Stimulated activated CD8-positive, alpha-beta memory T cell treated with anti-CD3 and anti-CD28 coated beads, Interleukin-12 subunit alpha, Interleukin-12 subunit beta, amount 100 ng/mL, for 24 hours (primary cell): ENCODE results near the gene TANGO2.

Experiments used
- DNase-seq: peaks from one replicate; pipeline ENCODE4 v3.0.0-alpha.2; 2020; ENCODE audit errors: extremely low read depth

The TANGO2 gene

DNA sequence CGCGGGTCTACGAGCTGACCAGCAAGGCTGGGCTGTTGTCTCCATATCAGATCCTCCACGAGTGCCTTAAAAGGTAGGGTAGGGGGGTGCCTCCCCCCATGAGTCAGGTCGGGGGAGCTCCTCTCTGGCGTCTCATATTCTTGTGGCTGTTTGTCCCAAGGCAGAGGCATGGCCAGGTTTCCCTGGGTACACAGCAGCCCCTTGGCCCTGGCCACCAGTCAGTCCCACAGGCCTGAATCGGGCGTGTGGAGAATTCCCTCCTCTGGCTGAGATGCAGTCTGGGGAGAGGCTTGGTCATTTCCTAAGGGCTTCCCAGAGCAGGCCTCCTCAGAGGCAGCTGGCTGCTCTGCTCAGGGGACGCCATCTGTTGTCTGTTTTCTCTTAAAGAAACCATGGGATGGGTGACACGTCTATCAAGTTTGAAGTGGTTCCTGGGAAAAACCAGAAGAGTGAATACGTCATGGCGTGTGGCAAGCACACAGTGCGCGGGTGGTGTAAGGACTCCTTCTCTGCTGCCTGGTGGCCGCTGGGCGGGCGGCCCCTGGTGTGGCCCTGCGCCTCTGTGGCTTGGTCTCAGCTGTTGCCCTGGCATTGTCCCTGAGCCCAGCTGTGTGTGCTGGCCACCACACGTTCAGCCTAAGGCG is 85.4 kb downstream of the TANGO2 start:
- no peak for DNase-seq

DNA sequence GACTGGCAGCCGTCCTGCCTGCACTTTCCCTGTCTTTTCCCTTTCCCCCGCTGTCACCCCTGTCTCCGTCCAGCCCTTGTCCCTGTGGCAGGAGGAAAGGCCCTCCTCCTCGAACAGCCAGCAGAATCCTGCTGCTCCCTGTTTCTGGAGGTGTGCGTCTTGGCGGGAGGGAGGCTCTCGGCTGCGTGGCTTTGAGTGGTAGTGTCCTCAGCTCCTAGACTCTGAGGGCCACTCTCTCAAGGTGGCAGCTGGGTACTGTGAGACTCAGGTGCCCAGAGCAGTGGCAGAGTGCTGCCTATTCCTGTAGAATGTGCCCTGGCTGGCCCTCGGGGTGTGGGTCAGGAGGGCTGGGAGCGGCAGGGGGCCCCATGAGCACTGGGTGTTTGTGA is 85.9 kb downstream of the TANGO2 start:
- DNase-seq = no peak

DNA sequence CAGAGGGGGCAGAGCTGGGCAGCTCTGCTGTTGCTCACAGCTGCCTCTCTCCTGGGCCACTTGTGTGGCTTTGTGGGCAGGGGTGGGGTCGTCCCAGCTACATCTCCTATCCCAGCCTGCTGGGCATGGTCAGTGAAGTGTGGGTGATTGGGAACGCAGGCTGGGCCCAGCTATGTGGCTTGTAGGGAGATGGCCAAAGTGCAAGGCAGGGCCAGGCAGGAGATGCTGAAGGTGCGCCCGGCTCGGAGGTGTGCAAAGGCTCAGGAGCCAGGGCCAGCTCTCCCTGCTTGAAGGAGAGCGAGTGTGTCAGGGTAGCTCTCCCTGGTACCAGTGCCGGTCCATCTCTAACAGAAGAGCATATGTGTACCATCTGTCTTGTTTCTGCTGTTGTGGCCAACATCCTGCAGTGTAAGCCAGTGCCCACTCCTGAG is 86.6 kb downstream of the TANGO2 start:
- no peak for DNase-seq

DNA sequence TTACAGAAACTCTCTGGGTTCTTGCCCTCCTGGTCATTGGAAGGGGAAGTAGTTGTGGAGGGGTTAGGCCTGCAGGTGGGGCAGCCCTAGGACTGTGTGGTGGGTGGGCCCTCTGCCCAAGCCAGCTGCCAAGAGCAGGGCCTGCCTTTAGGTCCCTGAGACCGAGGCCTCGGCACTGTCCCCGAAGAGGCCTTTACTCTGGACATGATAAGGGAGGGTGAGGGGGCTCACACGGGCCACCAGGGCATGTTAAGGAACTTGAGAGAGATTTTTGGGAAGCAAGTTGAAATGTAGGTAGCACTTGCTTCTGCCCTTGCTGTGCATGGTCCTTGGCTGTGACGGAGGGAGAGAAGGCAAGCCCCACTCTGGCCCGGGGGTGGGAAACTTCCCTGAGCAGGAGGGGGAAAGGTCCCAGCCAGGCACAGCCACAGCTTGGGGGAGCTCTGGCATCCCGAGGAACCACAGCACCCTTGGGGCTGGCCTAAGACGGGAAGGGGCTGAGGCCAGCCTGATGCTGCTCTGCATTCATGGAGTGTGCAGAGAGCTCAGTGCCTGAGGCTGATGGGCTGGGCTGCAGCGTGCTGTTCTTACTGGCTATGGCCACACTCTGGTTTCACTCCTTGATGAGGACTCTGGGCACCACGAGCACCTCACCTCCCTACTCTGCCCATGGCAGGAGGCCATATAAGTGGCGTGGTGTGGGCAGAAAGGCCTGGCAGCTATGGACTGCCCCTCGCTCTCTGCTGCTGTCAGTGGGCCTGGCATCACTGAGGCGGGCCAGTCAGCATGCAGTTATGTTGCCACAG is 87.2 kb downstream of the TANGO2 start:
- DNase-seq = no peak

DNA sequence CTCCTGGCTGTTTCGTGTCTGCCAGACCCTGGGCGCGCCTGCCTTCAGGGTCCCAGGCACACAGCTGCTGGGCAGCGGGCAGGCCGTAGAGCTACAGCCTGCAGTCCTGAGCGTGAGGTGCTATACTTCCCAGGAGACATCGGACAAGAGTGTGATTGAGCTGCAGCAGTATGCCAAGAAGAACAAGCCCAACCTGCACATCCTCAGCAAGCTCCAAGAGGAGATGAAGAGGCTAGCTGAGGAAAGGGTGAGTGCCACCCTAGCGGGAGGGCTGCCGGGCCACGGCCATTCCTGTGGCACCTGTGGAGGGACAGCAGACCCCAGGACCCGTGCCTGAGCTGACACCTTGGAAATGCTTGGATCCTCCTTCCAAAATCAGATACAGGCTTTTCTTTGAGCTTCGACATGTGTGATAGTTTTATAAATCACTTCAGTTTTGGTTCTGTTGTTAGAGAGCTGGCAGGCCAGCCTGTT is 87.9 kb downstream of the TANGO2 start:
- DNase-seq = no peak

DNA sequence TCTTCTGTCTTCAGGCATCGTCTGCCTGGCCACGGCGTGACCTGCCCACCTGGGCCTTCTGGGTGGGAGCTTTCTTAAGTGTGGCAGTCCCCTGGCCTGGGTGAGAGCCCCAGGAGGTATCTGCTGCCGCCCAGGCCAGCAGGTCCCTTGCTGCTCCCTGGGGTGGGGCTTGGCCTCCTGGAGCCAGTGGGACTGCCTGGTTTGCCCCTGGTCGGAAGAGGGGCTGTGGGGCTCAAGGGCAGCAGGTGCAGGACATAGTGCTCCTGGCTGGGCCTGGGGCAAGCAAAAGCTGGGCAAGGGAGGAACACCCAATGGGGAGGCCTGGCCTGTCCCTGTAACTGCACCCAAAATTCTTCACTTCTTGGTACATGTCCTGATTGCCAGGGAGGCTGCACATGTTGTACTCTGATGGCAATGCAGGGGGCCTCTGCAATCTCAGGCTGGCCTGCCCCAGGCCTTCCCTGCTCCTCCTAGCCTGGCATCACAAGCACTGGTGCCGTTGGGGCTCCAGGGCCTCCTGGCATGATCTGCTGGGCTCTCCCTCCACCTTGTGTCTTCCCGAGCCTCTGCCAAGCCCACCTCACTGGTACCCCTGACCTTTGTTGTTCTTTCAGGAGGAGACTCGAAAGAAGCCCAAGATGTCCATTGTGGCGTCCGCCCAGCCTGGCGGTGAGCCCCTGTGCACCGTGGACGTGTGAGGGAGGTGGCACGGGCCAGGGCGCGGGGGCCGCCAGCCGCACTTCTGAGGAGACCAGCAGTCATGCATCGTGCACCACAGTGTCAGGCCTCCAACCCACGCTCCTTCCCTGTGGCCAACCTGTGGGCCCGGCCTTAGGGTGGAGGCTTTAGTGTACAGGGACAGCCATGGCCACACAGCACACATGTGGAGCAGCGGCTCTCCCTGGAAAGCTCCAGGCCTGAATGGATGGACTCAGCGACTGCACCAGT is 88.8 kb downstream of the TANGO2 start:
- no peak for DNase-seq

DNA sequence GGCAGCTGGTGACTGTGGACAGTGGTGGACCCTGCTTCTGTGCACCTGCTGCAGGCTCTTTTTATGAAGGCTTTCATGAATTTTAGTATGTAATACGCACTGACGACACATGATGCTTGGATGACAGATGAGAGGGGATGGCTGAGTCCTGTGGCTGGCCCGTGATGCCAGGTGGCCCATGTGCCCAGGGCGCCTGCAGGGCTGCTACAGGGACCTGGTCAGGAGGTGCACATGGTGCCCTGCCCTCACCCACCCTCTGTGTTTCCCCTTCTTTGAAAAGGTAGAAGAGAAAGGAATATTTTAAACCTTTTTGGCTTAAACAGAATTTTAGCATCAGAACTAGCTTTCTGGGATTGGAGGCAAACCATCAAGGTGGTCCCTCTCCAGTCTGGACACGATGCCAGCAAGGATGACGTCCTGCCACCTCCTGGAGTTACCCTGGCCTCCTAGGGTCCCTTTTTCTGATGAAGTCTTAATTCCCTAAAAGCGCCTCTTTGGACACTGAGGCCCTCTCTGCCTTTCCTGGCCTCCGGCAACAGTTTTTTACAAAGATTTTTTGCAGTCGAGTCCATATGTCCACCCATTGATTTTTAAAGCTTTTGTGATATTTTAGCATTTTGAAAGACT is 89.6 kb downstream of the TANGO2 start:
- no peak for DNase-seq

DNA sequence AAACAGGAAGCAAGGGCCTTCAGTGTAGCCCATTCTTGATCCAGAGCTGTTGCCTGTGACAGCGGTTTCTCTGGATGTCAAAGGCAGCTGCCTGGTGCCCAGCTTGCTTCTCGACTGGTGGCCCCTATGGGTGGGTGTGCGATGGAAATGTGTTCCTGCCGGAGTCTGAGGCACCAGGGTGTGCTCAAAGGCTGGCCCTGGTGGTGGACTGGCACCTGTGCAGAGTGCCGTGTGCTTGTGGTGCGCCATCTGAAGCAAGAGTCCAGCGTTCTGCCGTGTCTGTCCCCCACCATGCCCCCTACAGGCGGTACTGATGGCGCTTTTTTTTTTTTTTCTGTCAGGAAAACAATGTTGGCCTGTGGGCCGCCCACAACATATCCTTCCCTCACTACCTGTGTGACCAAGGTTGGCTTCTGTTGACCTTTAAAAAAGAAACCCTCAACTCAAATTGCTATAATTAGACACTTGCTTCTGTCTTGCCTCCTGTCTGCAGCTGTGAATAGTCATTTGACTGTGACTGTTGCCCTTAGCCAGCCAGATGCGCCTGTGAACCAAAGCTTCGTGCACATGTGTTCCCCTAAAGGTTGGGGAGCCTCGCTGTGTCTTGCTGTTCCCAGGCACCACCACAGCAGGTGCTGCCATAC is 90.3 kb downstream of the TANGO2 start:
- DNase-seq = no peak

DNA sequence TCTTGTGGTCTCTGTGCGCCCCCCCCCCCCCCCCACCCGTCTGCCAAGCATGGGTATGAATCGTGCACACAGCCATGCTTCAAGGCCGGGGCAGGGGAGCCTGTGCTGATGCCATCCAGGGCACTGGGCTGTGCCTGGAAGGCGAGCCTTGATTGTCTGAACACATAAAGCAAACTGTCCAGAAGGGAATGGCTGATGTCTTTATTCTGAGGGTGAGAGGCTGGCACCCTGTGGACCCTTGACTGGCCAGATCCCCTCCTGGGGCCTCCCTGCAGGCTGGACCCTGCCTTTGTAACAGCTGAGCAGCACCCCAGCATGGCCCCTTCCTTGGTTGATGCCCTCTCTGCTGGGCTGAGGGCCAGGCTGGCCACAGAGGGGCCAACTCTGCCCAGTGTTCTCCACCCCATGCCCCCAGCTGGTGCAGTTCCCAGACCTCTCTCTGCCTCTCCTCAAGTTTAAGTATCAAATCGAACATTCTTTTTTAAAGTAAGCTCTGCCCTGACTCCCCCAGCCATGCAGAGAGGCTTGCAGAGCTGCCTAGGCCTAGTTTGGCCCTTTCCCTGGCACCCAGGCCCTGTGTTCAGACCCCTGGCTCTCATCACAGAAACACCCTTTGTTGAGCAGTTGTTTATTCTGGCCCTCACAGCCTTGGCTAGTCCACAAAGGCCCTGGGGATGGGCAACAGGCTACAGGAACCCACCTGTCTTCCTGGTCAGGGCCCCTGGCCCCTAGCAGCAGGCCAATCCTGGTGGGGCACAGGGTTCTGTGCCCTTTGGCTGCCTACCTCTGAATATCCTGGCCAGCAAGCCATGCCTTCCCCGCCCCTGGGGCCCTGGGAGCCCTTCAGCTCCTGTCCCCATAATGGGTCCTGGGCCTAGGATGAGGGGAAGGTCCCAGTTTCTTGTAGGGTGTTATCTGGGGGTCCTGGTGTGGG is 91.0 kb downstream of the TANGO2 start:
- no peak for DNase-seq

DNA sequence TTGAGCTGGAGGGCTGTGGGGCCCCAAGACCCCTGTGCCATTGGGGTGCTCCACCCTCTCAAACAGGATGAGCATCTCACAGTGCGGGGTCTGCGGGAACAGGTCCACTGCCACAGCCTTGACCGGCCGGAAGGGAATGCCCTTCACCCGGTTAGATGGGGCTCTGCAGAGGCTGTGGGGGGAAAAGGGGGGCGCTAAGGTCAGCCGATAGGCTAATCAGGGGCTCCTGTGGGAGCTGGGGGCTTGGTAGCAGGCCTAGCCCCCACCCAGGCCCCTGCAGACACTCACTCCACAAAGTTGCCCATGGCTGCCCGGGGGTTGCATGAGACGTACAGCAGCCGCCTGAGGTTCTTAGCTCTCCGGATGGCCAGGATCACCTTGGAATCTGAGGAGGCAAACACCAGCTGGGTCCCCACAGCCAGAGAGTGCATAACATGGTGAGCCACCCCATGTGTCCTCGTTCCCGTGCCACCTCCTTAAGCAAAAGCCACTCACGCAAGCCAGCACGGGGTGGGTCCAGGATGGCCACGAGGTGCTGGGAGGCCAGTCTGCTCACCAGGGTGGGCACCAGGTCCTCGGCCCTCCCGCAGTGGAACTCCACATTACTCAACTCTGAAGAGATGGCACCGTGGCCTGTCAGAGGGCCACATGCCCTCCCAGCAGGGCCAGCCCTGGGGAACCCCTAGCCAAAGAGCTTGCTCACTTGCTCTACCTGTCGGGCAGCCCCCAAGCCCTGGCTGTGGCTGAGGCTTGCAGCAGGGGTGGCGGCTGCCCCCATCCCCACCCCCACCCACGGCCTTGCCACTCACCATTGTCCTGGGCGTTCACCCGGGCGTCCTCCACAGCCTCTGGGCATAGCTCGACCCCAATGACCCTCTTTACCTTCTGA is 92.0 kb downstream of the TANGO2 start:
- no peak for DNase-seq

DNA sequence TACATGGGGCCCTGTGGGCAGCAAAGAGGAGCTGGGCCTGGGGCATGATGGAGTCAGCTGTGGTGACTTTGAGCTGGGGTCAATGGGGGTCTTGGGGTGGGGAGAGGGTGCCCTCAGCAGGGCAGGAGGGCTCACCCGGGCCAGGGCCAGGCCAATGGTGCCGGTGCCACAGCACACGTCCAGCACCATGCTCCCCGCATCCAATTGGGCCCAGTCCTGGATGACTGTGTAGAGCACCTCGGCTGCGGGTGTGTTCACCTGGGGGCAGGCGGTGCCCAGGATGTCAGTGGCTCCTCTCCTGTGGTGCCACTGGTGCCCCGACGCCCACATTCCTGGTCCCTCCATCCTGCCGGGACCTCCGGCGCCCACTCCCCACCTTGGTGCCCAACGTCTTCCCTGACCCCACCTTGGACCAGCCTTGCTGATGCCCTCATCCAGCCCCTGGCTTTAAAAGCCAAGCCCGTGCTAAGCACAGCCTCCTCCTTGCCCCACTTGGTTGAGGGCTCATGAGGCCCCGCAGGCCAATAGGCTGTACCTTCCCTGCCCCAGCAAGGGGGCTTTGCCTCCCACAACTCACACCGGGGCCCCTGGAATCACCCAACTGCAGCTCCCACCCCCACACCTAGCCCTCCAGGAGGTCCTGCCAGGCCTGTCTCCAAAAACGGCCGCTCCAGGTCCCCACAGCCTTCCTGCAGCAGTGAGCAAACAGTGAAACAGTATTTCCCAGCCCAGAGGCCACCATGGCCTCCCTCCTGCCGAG is 92.8 kb downstream of the TANGO2 start:
- no peak for DNase-seq

DNA sequence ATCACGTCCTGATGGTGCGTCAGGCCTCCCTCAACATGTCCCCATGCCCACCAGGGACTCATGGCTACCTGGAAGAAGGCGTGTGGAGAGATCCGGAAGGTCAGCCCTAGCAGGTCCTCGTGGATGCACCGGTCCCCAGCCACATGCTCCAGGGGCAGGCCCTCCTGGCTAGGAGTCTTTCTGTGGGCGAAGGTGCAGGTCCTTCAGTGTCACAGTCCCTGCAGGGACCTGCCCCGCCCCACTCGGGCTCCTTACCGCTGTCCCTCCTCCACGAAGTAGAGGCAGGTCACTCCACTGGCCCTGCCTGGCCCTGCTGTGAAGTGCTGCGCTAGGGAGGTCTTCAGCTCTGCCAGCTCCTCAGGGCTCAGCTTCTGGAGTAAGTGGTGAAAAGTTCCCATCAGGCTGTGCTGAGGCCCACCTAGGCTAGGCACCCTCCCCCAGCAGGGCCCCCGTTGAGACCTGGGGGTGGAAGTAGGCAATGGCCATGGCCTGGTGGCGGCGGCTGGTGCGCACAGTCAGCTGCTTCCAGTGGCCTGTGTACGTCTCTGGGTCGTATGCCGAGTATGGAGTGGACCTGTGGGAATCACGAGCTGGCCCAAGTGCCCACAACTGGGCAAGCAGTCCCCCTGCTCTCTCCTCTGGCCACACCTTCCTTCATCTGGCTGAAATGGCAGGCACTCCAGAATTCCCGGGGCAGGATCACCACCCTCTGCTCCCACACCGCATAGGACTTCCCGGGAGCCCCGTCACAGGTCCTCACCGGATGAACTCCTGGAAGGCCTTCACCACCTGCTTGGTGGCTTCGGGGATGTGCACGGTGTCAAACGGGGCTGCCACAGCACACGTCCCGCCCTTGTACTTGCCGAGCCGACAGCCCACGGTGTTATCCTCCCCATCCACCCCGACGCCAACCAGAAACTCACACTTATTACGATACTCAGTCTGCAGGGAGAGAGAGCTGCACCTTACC is 93.9 kb downstream of the TANGO2 start:
- DNase-seq = no peak

DNA sequence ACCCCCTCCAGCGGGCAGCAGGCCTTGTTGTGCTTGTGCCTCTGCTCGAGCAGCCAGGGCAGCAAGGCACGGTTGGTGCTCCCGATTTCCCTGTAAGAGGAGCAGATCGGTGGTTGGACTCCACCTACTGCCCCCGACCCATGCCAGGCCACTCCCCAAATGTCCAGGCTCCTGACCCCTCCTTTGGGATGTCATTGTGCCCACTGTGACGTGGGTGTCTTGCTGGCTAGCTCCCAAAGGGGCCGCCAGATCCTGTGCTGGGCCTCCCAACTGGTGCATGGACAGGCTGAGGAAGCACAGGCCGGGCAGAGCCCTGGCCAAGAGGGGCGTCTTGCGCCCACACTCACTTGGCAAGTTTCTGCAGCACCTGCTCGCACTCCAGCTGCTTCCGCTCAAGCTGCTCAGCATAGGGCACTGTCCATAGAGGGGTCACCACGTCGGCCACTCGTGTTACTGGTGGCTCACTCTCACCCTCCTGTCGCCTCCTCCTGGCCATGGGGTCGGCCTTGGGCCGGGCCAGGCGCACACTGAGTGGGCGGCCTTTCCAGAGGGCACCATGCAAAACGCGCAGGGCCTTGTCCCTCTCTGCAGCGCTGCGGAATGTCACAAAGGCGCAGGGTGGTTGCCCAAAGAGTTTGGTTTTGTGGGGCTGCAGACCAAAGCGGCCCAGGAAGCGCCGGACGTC is 94.9 kb downstream of the TANGO2 start, which contains the start of gene RANBP1:
RANBP1 (plus strand) TSS at position 414 of the 685 bp plus-strand sequence; CDS start at position 495, 81 bp downstream.
- DNase-seq = no peak

DNA sequence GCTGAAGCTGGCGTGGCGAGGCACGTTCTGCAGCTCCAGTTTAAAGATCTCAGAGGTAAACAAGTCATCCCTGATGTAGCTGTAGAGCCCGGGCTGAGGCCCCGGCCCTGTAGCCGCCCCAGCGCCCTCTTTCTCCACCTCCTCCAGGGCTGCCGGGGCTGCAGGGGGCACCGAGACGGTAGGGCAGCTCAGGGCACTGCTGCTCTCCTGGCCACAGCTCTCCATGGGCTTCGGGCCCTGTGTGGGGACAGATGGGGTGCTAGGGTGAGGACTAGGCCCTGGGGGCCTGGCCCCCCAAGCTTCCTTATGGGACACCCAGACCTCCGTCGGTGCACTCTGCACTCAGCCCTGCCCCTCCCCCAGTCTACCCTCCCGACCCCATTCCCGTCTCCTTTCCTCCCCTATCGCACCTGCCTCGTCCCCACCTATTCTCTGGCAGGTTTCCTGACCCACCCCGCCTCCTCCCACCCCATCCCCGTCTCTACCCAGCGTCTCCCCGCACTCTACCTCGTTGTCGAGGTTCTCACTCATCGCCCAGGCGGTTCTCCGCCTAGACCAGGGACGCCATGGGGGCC is 95.6 kb downstream of the TANGO2 start:
- DNase-seq = no peak
